Astrocyte (in vitro differentiated cells and primary cell): ENCODE measurements around the gene KIAA1671. TPM values are rescaled to one million over a fixed set of nuclear protein-coding genes. Genes with fewer than 3 reads are reported as not detected.

Source experiments
- DNase-seq: peaks from one replicate; pipeline ENCODE4 v3.0.0-alpha.2; 2010; ENCODE audit warnings: low read depth
- FAIRE-seq: peaks from 2 replicates; lab custom pipeline; 2011; peaks lifted over from hg19 to GRCh38; lab: Jason Lieb, UNC
- H2AFZ ChIP-seq: 2 replicates; pipeline ENCODE4 v1.6.0; 2012; ENCODE audit warnings: low read depth, low read length, inconsistent platforms
- H3K27ac ChIP-seq: 2 replicates; pipeline ENCODE4 v1.5.1; 2011; ENCODE audit warnings: low read depth, low read length, inconsistent platforms
- H3K27me3 ChIP-seq: 2 replicates; pipeline ENCODE4 v1.6.0; 2011; ENCODE audit warnings: low read length, inconsistent platforms; ENCODE audit not compliant: insufficient read depth
- H3K36me3 ChIP-seq: 2 replicates; pipeline ENCODE4 v1.5.1; 2011; ENCODE audit warnings: low read length, inconsistent platforms; ENCODE audit not compliant: insufficient read depth
- H3K4me1 ChIP-seq: 2 replicates; pipeline ENCODE4 v1.5.1; 2011; ENCODE audit warnings: low read length, inconsistent platforms; ENCODE audit not compliant: insufficient read depth
- H3K4me2 ChIP-seq: 2 replicates; pipeline ENCODE4 v1.6.0; 2012; ENCODE audit warnings: low read length, inconsistent platforms
- H3K4me3 ChIP-seq: 2 replicates; pipeline ENCODE4 v1.5.1; 2011; ENCODE audit warnings: low read depth, mild to moderate bottlenecking, low read length, inconsistent platforms; ENCODE audit not compliant: insufficient read depth
- H3K79me2 ChIP-seq: 2 replicates; pipeline ENCODE4 v1.6.0; 2012; ENCODE audit warnings: mild to moderate bottlenecking, low read length, inconsistent platforms; ENCODE audit not compliant: insufficient read depth
- H3K9ac ChIP-seq: 2 replicates; pipeline ENCODE4 v1.6.0; 2012; ENCODE audit warnings: mild to moderate bottlenecking, low read length, inconsistent platforms
- H3K9me3 ChIP-seq: 2 replicates; pipeline ENCODE4 v1.5.1; 2012; ENCODE audit warnings: low read depth, mild to moderate bottlenecking, low read length, inconsistent platforms; ENCODE audit not compliant: insufficient read depth
- H4K20me1 ChIP-seq: 2 replicates; pipeline ENCODE4 v1.6.0; 2012; ENCODE audit warnings: low read length, inconsistent platforms; ENCODE audit not compliant: insufficient read depth
- H3K27ac Mint-ChIP-seq: one replicate; pipeline ENCODE4 v1.8.0; 2021; ENCODE audit warnings: mild to moderate bottlenecking, mixed read lengths; ENCODE audit not compliant: unreplicated experiment
- H3K27me3 Mint-ChIP-seq: one replicate; pipeline ENCODE4 v1.8.0; 2021; ENCODE audit warnings: low read depth, mixed read lengths; ENCODE audit not compliant: unreplicated experiment
- H3K36me3 Mint-ChIP-seq: one replicate; pipeline ENCODE4 v1.8.0; 2021; ENCODE audit warnings: low read depth, mixed read lengths; ENCODE audit not compliant: unreplicated experiment
- H3K4me1 Mint-ChIP-seq: one replicate; pipeline ENCODE4 v1.8.0; 2021; ENCODE audit warnings: low read depth, mixed read lengths; ENCODE audit not compliant: unreplicated experiment
- H3K4me3 Mint-ChIP-seq: one replicate; pipeline ENCODE4 v1.8.0; 2021; ENCODE audit warnings: mild to moderate bottlenecking, moderate library complexity, mixed read lengths; ENCODE audit not compliant: unreplicated experiment
- H3K9me3 Mint-ChIP-seq: one replicate; pipeline ENCODE4 v1.8.0; 2021; ENCODE audit warnings: mild to moderate bottlenecking, mixed read lengths; ENCODE audit not compliant: unreplicated experiment
- CTCF ChIP-seq: IDR thresholded peaks from 2 replicates; pipeline ENCODE4 v1.5.1; 2011; ENCODE audit warnings: low read depth, mild to moderate bottlenecking, inconsistent platforms, low read length, moderate library complexity; ENCODE audit not compliant: insufficient read depth
- EZH2 ChIP-seq: IDR thresholded peaks from 2 replicates; pipeline ENCODE4 v1.6.1; 2012; ENCODE audit warnings: mild to moderate bottlenecking, low read length, inconsistent platforms; ENCODE audit not compliant: insufficient read depth
- total RNA-seq: library from RNA; stranded (reverse); gene quantifications from 2 replicates; pipeline ENCODE4 v1.2.1, GENCODE V29; 2021

The KIAA1671 gene
- total RNA-seq, 1 donor from 2014 or later: 28.4 TPM

GRCh38 chr22:25069426-25069757, 116.9 kb downstream of the KIAA1671 start:
- H4K20me1 ChIP-seq: no peaks in the 10 kb centered on the region
- FAIRE-seq (no peak), DNase-seq (no peak)
- no peak overlapping the region for H2AFZ ChIP-seq
- H3K27ac Mint-ChIP-seq: peak overlapping the region; percentile 54
- TF ChIP-seq CTCF: no peak
- no peak for TF ChIP-seq EZH2
- no peak overlapping the region for H3K27ac ChIP-seq
- peaks cover 5% of the 10 kb centered on the region for H3K27me3 ChIP-seq
- H3K4me2 ChIP-seq: no peak overlapping the region
- H3K36me3 ChIP-seq: no peaks in the 10 kb centered on the region
- H3K4me3 ChIP-seq: no peak overlapping the region
- H3K79me2 ChIP-seq: no peaks in the 10 kb centered on the region
- peaks cover 20% of the 10 kb centered on the region for H3K4me1 Mint-ChIP-seq
- no peak overlapping the region for H3K9ac ChIP-seq
- H3K4me3 Mint-ChIP-seq: no peak overlapping the region
- no peaks in the 10 kb centered on the region for H3K4me1 ChIP-seq
- H3K36me3 Mint-ChIP-seq: peaks cover 4% of the 10 kb centered on the region
- no peaks in the 10 kb centered on the region for H3K27me3 Mint-ChIP-seq
- no peaks in the 10 kb centered on the region for H3K9me3 Mint-ChIP-seq
- H3K9me3 ChIP-seq: no peaks in the 10 kb centered on the region

GRCh38 chr22:25069758-25070481, 117.4 kb downstream of the KIAA1671 start:
- Histone ChIP-seq H3K27me3 (peaks cover 5% of the 10 kb centered on the region), H4K20me1 (no peaks in the 10 kb centered on the region), H2AFZ (no peak overlapping the region), H3K4me3 (no peak overlapping the region), H3K36me3 (no peaks in the 10 kb centered on the region), H3K4me1 (no peaks in the 10 kb centered on the region), H3K9ac (no peak overlapping the region), H3K79me2 (no peaks in the 10 kb centered on the region), H3K9me3 (no peaks in the 10 kb centered on the region), H3K27ac (no peak overlapping the region), H3K4me2 (no peak overlapping the region)
- peaks cover 20% of the 10 kb centered on the region for H3K4me1 Mint-ChIP-seq
- H3K27ac Mint-ChIP-seq: peak overlapping the region; percentile 70
- DNase-seq (no peak), FAIRE-seq (no peak)
- TF ChIP-seq CTCF (no peak), EZH2 (no peak)
- peak overlapping the region; percentile 17 for H3K4me3 Mint-ChIP-seq
- H3K9me3 Mint-ChIP-seq: no peaks in the 10 kb centered on the region
- H3K36me3 Mint-ChIP-seq: peaks cover 4% of the 10 kb centered on the region
- H3K27me3 Mint-ChIP-seq: no peaks in the 10 kb centered on the region

- H3K27ac ChIP-seq: no peak overlapping the region
- no peaks in the 10 kb centered on the region for H3K9me3 ChIP-seq
- H2AFZ ChIP-seq: no peak overlapping the region
- no peak overlapping the region for H3K4me3 ChIP-seq
- H3K27me3 ChIP-seq: peaks cover 5% of the 10 kb centered on the region
- H3K27me3 Mint-ChIP-seq: no peaks in the 10 kb centered on the region
- DNase-seq (peak; percentile 20), FAIRE-seq (no peak)
- H3K4me3 Mint-ChIP-seq: no peak overlapping the region
- H3K9me3 Mint-ChIP-seq: no peaks in the 10 kb centered on the region
- no peak overlapping the region for H3K27ac Mint-ChIP-seq
- no peaks in the 10 kb centered on the region for H4K20me1 ChIP-seq
- TF ChIP-seq CTCF (no peak), EZH2 (no peak)
- H3K79me2 ChIP-seq: no peaks in the 10 kb centered on the region
- no peaks in the 10 kb centered on the region for H3K36me3 Mint-ChIP-seq
- H3K4me2 ChIP-seq: no peak overlapping the region
- no peaks in the 10 kb centered on the region for H3K4me1 ChIP-seq
- no peak overlapping the region for H3K9ac ChIP-seq
- H3K4me1 Mint-ChIP-seq: peaks cover 20% of the 10 kb centered on the region
- H3K36me3 ChIP-seq: no peaks in the 10 kb centered on the region
Observed at GRCh38 chr22:25070956-25071355, 118.4 kb downstream of the KIAA1671 start.
